ENCODE data around the gene ANGPTL4. TPM values are rescaled to one million over a fixed set of nuclear protein-coding genes. Genes with fewer than 3 reads are reported as not detected.

ANGPTL4 gene
- total RNA-seq, 4 donors from 2014 or later: 150 to 237 (median 190) TPM

GRCh38 chr19:8393192-8393870 lies 29.4 kb downstream of the ANGPTL4 start:
- no peak for TF ChIP-seq CTCF (IDR thresholded peaks at IDR 0.05; ENCODE audit: low read depth)

- no peak for TF ChIP-seq CTCF (IDR thresholded peaks at IDR 0.05; ENCODE audit: low read depth)
Measured at GRCh38 chr19:8393871-8394250, 29.9 kb downstream of the ANGPTL4 start.

- no peak for TF ChIP-seq CTCF (IDR thresholded peaks at IDR 0.05; ENCODE audit: low read depth)
Measured at GRCh38 chr19:8395621-8396082, 31.7 kb downstream of the ANGPTL4 start.

GRCh38 chr19:8396185-8396562 lies 32.2 kb downstream of the ANGPTL4 start:
- TF ChIP-seq CTCF (IDR thresholded peaks at IDR 0.05; ENCODE audit: low read depth): no peak

- TF ChIP-seq CTCF (IDR thresholded peaks at IDR 0.05; ENCODE audit: low read depth): no peak
Measured at GRCh38 chr19:8396563-8397203, 32.7 kb downstream of the ANGPTL4 start.

- TF ChIP-seq CTCF (IDR thresholded peaks at IDR 0.05; ENCODE audit: low read depth): no peak
Measured at GRCh38 chr19:8397271-8397670, 33.3 kb downstream of the ANGPTL4 start.

GRCh38 chr19:8397746-8398310 lies 33.9 kb downstream of the ANGPTL4 start:
- TF ChIP-seq CTCF (IDR thresholded peaks at IDR 0.05; ENCODE audit: low read depth): no peak

All from subcutaneous adipose tissue (tissue), 4 donors.